Trophoblast cell (in vitro differentiated cells and primary cell): ENCODE results near the gene RIPPLY1. TPM values are rescaled to one million over a fixed set of nuclear protein-coding genes. Genes with fewer than 3 reads are reported as not detected.

Source experiments
- DNase-seq, 2 donors: peaks; one replicate each; pipeline ENCODE4 v3.0.0-alpha.2; 2016
- H2AFZ ChIP-seq: 2 replicates; pipeline ENCODE4 v1.6.1; 2013; ENCODE audit warnings: low read length, moderate library complexity, mild to moderate bottlenecking; ENCODE audit not compliant: insufficient read depth, poor library complexity
- H2AK5ac ChIP-seq: 2 replicates; pipeline ENCODE4 v1.6.1; 2013; ENCODE audit warnings: mild to moderate bottlenecking, low read length
- H2BK120ac ChIP-seq: 2 replicates; pipeline ENCODE4 v1.6.1; 2013; ENCODE audit warnings: low read length, mild to moderate bottlenecking, moderate library complexity; ENCODE audit not compliant: insufficient read depth, poor library complexity
- H2BK12ac ChIP-seq: 2 replicates; pipeline ENCODE4 v1.6.1; 2013; ENCODE audit warnings: mild to moderate bottlenecking, low read length, moderate library complexity
- H2BK5ac ChIP-seq: 2 replicates; pipeline ENCODE4 v1.6.1; 2013; ENCODE audit warnings: low read length, low read depth, moderate library complexity, mild to moderate bottlenecking; ENCODE audit not compliant: poor library complexity
- H3K14ac ChIP-seq: 2 replicates; pipeline ENCODE4 v1.6.1; 2013; ENCODE audit warnings: mild to moderate bottlenecking, low read length
- H3K18ac ChIP-seq: 2 replicates; pipeline ENCODE4 v1.6.1; 2013; ENCODE audit warnings: mild to moderate bottlenecking, low read length
- H3K23ac ChIP-seq: 2 replicates; pipeline ENCODE4 v1.6.1; 2013; ENCODE audit warnings: low read length
- H3K27ac ChIP-seq: 2 replicates; pipeline ENCODE4 v1.5.1; 2013; ENCODE audit warnings: low read depth, mild to moderate bottlenecking, inconsistent platforms, low read length, moderate library complexity
- H3K27me3 ChIP-seq: 2 replicates; pipeline ENCODE4 v1.6.1; 2013; ENCODE audit warnings: inconsistent platforms, mild to moderate bottlenecking, low read length, moderate library complexity; ENCODE audit not compliant: insufficient read depth
- H3K36me3 ChIP-seq, 2 experiments: 1 replicate in 1 of 2; 2 replicates in 1 of 2; pipeline ENCODE4 v1.6.1; 2013; ENCODE audit warnings: low read length in 2 of 2, mild to moderate bottlenecking in 2 of 2, moderate library complexity in 1 of 2; ENCODE audit not compliant: insufficient read depth in 2 of 2, control insufficient read depth in 1 of 2
- H3K4ac ChIP-seq: 2 replicates; pipeline ENCODE4 v1.6.1; 2013; ENCODE audit warnings: low read depth, mild to moderate bottlenecking, low read length, moderate library complexity
- H3K4me1 ChIP-seq, 2 experiments: 1 replicate in 1 of 2; 2 replicates in 1 of 2; pipeline ENCODE4 v1.6.1; 2013; ENCODE audit warnings: low read length in 2 of 2, mild to moderate bottlenecking in 2 of 2, moderate library complexity in 1 of 2; ENCODE audit not compliant: insufficient read depth in 2 of 2, control insufficient read depth in 1 of 2
- H3K4me2 ChIP-seq: 2 replicates; pipeline ENCODE4 v1.6.1; 2013; ENCODE audit warnings: inconsistent platforms, mild to moderate bottlenecking, low read length, moderate library complexity
- H3K4me3 ChIP-seq: 2 replicates; pipeline ENCODE4 v1.5.1; 2013; ENCODE audit warnings: mild to moderate bottlenecking, low read depth, low read length, inconsistent platforms
- H3K79me1 ChIP-seq: one replicate; pipeline ENCODE4 v1.6.1; 2013; ENCODE audit warnings: low read length
- H3K79me2 ChIP-seq: 2 replicates; pipeline ENCODE4 v1.6.1; 2013; ENCODE audit warnings: low read length, mild to moderate bottlenecking; ENCODE audit not compliant: control insufficient read depth, insufficient read depth, poor library complexity
- H3K9ac ChIP-seq: 2 replicates; pipeline ENCODE4 v1.6.1; 2013; ENCODE audit warnings: mild to moderate bottlenecking, low read length
- H3K9me3 ChIP-seq: 2 replicates; pipeline ENCODE4 v1.6.1; 2013; ENCODE audit warnings: low read depth, mild to moderate bottlenecking, control low read depth, inconsistent platforms, low read length; ENCODE audit not compliant: insufficient read depth
- H4K12ac ChIP-seq: 2 replicates; pipeline ENCODE4 v1.6.1; 2013; ENCODE audit warnings: low read depth, mild to moderate bottlenecking, low read length, moderate library complexity
- H4K8ac ChIP-seq: 2 replicates; pipeline ENCODE4 v1.6.1; 2013; ENCODE audit warnings: low read depth, mild to moderate bottlenecking, low read length, moderate library complexity
- H4K91ac ChIP-seq: one replicate; pipeline ENCODE4 v1.6.1; 2013; ENCODE audit warnings: low read depth, mild to moderate bottlenecking, low read length, moderate library complexity
- WGBS: extraction: QIAGEN DNeasy Blood & Tissue Kit; methylation state at CpG from one replicate; pipeline ENCODE4 v1.1.7; 2013; ENCODE audit warnings: missing lambda C conversion rate; ENCODE audit not compliant: insufficient read length, insufficient coverage; ENCODE audit errors: extremely low coverage; 5-methylcytosine and 5-hydroxymethylcytosine counted together
- polyA plus RNA-seq: library from polyadenylated mRNA; stranded (reverse); fragments of 200-250 nt; gene quantifications from 2 replicates; pipeline ENCODE4 v1.2.3, GENCODE V29; 2013

RIPPLY1 gene
- polyA plus RNA-seq = 0.04 and 0.07 TPM in 2 replicates

DNA sequence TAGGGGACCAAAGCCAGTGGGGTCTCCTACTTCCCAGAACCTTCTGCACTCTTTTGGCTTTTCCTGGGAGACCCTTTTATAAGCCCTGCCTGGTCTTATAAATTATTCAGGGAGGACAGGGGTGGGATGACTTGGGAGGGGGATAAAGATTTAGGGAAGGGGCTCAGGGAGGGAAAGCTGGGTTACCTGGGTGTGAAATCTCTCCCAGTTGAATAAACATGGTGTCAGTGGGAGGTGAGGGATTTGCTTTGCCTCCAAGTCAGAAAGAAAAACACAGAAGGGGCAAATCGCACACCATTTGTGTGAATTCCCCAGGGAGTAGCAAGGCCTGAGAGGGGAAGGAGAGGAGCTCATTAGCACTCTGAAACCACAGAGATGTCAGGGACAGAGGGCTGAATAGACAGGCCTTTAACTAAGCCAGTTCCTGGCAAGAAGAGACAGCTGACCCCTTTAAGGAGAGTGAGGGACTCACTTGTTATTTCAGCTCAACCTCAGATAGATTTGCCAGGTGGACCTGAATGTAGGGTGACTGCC, at the start of gene RIPPLY1:
Gene RIPPLY1, minus strand, starts transcription at position 51 of the 534 bp plus-strand sequence. CDS start 54 bp downstream, outside the sequence.
- no peak within 1 kb of the TSS for H2BK5ac ChIP-seq
- H3K4me2 ChIP-seq = no peak within 1 kb of the TSS
- H2BK12ac ChIP-seq = no peak within 1 kb of the TSS
- DNase-seq = no peak
- H3K27ac ChIP-seq = no peak within 1 kb of the TSS
- H4K12ac ChIP-seq = peak within 1 kb of the TSS; percentile 30
- no CpG with 5 or more reads among the region's 1 CpG for WGBS
- no peak within 1 kb of the TSS for H3K14ac ChIP-seq
- no peak within 1 kb of the TSS for H4K91ac ChIP-seq
- no peak within 1 kb of the TSS for H4K8ac ChIP-seq
- H3K27me3 ChIP-seq = no peaks in the 10 kb centered on the region
- peaks cover 0 to 8% of the 10 kb centered on the region in 2 experiments for H3K4me1 ChIP-seq
- H3K36me3 ChIP-seq = no peaks in the 10 kb centered on the region
- H3K9me3 ChIP-seq = no peaks in the 10 kb centered on the region
- H3K18ac ChIP-seq = no peak within 1 kb of the TSS
- no peak within 1 kb of the TSS for H3K9ac ChIP-seq
- no peaks in the 10 kb centered on the region for H3K79me2 ChIP-seq
- no peak within 1 kb of the TSS for H2AFZ ChIP-seq
- H2BK120ac ChIP-seq = no peak within 1 kb of the TSS
- H3K23ac ChIP-seq = no peak within 1 kb of the TSS
- H3K79me1 ChIP-seq = no peaks in the 10 kb centered on the region
- H3K4me3 ChIP-seq = no peak within 1 kb of the TSS
- no peak within 1 kb of the TSS for H2AK5ac ChIP-seq
- no peak within 1 kb of the TSS for H3K4ac ChIP-seq

DNA sequence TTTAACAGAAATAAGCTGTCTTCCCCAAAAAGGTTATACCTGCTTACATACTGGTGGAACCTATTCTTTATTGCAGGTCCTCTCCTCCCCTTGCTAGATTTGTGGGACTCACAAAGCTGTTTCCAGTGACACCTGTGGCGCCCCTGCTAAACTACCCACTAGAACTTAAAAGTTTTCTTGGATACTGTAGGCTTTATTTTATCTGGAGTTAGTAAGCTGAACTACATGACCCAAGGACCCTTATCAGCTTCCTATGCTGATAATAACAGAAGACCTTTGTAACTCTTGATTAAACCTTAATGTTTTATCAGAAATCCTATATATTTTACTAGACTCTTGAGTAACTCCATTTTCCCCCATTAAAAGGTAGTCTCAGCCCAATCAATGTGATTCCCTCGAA, 49.4 kb upstream of the RIPPLY1 start:
- DNase-seq = no peak
- no peak overlapping the region for H2AK5ac ChIP-seq
- no peak overlapping the region for H3K4me2 ChIP-seq
- no peaks in the 10 kb centered on the region for H3K79me1 ChIP-seq
- H3K4ac ChIP-seq = no peak overlapping the region
- H3K4me3 ChIP-seq = no peak overlapping the region
- H3K18ac ChIP-seq = no peak overlapping the region
- no peak overlapping the region for H3K23ac ChIP-seq
- no CpG with 5 or more reads among the region's 2 CpGs for WGBS
- no peak overlapping the region for H2BK12ac ChIP-seq
- no peak overlapping the region for H3K9ac ChIP-seq
- no peaks in the 10 kb centered on the region for H3K79me2 ChIP-seq
- no peak overlapping the region for H2AFZ ChIP-seq
- no peaks in the 10 kb centered on the region for H3K27me3 ChIP-seq
- H2BK120ac ChIP-seq = no peak overlapping the region
- H3K36me3 ChIP-seq = peaks cover 0 to 4% of the 10 kb centered on the region in 2 experiments
- H3K4me1 ChIP-seq = no peaks in the 10 kb centered on the region
- H3K9me3 ChIP-seq = no peaks in the 10 kb centered on the region
- no peak overlapping the region for H2BK5ac ChIP-seq
- no peak overlapping the region for H4K8ac ChIP-seq
- no peak overlapping the region for H4K12ac ChIP-seq
- H4K91ac ChIP-seq = no peak overlapping the region
- H3K14ac ChIP-seq = no peak overlapping the region
- no peak overlapping the region for H3K27ac ChIP-seq

- no peaks in the 10 kb centered on the region for H3K27me3 ChIP-seq
- no peak overlapping the region for H3K23ac ChIP-seq
- H2AFZ ChIP-seq = no peak overlapping the region
- H3K4ac ChIP-seq = no peak overlapping the region
- no peak for DNase-seq
- WGBS = no CpG with 5 or more reads among the region's 3 CpGs
- no peak overlapping the region for H4K91ac ChIP-seq
- H4K12ac ChIP-seq = no peak overlapping the region
- peaks cover 0 to 4% of the 10 kb centered on the region in 2 experiments for H3K36me3 ChIP-seq
- H3K9me3 ChIP-seq = no peaks in the 10 kb centered on the region
- no peaks in the 10 kb centered on the region for H3K79me2 ChIP-seq
- no peak overlapping the region for H3K14ac ChIP-seq
- H3K27ac ChIP-seq = no peak overlapping the region
- no peak overlapping the region for H3K4me2 ChIP-seq
- H2BK5ac ChIP-seq = no peak overlapping the region
- H2AK5ac ChIP-seq = no peak overlapping the region
- H3K4me3 ChIP-seq = no peak overlapping the region
- H3K79me1 ChIP-seq = no peaks in the 10 kb centered on the region
- no peak overlapping the region for H2BK12ac ChIP-seq
- no peak overlapping the region for H3K18ac ChIP-seq
- H3K9ac ChIP-seq = no peak overlapping the region
- H3K4me1 ChIP-seq = no peaks in the 10 kb centered on the region
- H4K8ac ChIP-seq = no peak overlapping the region
- H2BK120ac ChIP-seq = no peak overlapping the region
Observed at GRCh38 chrX:106952089-106952488, 48.9 kb upstream of the RIPPLY1 start.

DNA sequence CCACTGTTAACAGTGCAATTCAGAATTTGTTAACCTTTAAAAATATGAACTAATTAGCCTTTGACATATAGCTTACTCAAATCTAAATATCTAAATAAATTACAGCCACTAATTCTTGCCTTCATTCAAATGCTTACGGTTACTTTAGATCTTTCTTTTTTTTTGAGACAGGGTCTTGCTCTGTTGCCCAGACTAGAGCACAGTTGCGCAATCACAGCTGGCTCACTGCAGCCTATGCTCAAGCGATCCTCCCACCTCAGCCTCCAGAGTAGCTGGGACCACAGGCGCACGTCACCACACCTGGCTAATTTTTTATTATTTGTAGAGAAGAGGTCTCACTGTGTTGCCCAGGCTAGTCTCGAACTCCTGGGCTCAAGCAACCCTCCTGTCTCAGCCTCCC, 48.1 kb upstream of the RIPPLY1 start:
- H4K91ac ChIP-seq = no peak overlapping the region
- DNase-seq = peak in 1 of 2 donors; percentile 31
- H2BK5ac ChIP-seq = no peak overlapping the region
- H2AFZ ChIP-seq = no peak overlapping the region
- no CpG with 5 or more reads among the region's 6 CpGs for WGBS
- no peak overlapping the region for H3K23ac ChIP-seq
- peaks cover 0 to 4% of the 10 kb centered on the region in 2 experiments for H3K36me3 ChIP-seq
- no peaks in the 10 kb centered on the region for H3K9me3 ChIP-seq
- no peak overlapping the region for H2AK5ac ChIP-seq
- H3K4me1 ChIP-seq = no peaks in the 10 kb centered on the region
- H3K4me2 ChIP-seq = no peak overlapping the region
- H2BK12ac ChIP-seq = no peak overlapping the region
- no peak overlapping the region for H3K9ac ChIP-seq
- H3K79me2 ChIP-seq = no peaks in the 10 kb centered on the region
- H2BK120ac ChIP-seq = no peak overlapping the region
- no peak overlapping the region for H3K18ac ChIP-seq
- H3K27me3 ChIP-seq = no peaks in the 10 kb centered on the region
- H3K4me3 ChIP-seq = no peak overlapping the region
- H3K79me1 ChIP-seq = no peaks in the 10 kb centered on the region
- H4K8ac ChIP-seq = no peak overlapping the region
- H3K27ac ChIP-seq = no peak overlapping the region
- no peak overlapping the region for H4K12ac ChIP-seq
- H3K4ac ChIP-seq = no peak overlapping the region
- H3K14ac ChIP-seq = no peak overlapping the region
